GM21576 (cell line): ENCODE measurements around the gene GRIK4.

ENCODE experiments used
- ATAC-seq: cut with Tn5 transposase; IDR thresholded peaks from one replicate; pipeline ENCODE4 v1.9.1; 2021; ENCODE audit warnings: mild to moderate bottlenecking, moderate library complexity; ENCODE audit not compliant: unreplicated experiment

GRIK4 gene

DNA sequence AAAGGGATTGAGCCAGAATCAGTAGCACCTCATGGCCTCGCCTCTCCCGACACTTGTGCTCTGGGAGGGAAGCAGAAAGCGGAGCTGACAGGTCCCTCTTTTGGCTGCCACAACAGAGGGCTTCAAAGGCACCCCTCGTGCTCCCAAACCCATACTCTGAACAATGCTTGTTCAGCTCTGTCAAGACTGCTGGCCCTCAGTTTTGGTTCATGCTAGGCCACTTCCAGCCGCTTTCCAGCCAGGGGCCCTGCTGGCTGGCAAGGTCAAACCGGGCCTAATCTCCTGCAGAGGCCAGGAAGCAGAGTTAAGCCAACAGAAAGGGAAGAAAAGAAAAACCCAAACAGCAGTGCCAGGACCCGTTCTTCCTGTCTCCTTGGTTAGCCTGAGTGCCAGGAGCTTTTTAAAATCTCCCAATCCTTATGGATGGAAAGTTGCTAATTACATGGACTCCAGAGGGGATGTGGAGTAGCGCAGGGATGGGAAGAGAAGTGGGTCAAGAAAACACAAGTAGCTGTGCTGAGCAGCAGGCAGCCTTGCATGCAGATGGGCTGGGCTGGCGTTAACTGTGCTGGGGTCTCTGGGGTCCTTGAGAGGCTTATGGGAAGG is 150.6 kb downstream of the GRIK4 start:
- no peak for ATAC-seq

DNA sequence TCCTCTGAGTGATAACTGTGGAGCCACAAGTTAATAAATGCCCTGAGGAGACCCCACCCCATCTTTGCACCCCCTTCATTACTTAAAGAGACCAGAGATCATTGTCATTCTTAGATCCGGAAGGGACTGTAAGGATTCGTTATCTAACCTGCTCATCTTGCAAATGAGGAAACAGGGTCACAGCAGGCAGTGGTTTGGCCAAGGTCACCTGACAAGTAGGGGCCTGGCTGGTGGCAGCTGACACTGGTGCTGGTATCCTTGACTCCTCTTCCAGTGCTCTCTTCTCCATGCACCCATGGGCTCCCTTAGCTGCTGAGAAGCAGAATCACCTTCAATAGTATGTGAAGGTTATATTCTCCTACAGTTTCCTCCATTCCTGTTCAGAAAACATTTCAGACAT is 151.6 kb downstream of the GRIK4 start:
- ATAC-seq, result no peak

DNA sequence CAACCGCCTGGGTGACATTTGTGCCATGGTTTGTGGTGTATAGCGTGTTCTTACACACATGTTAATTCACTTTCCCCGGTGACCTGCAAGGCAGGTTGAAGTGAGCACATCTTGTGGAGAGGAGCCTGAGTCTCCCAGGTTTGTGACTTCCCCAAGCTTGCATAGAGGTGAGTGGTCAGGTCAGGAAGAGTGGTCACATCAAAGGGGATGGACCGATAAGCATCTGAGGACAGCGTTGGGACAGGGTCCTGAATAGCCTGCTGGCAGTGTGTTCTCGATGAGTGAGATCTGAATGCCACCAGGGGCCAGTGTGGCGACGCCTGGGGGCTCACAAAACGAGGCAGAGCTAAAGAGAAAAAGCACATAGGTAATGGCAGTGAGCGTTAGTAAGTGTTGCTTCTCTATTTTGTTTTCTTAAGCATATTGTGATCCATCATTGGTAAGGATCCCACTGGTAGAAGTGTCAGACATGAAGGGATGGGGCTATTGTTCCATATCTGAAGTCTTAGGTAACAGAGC is 154.6 kb downstream of the GRIK4 start:
- no peak for ATAC-seq

DNA sequence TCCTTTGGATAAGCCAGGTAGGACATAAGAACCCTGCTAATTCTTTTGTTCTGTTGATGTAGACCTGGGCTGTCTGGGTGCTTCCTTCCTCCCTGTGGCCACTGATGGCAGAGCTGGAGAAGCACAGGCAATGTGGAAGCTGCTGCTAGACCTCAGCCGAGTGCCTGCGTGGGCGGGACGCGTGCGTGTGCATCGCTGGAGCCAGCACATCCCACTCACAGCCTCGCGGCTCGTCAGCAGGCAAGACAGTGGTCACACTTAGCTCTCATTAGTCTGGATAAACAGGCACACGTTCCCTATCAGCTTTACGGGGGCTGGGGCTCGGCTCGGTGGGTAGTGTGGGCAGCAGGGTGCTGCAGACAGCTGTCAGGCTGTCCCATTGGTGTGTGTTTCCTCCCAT is 155.7 kb downstream of the GRIK4 start:
- ATAC-seq, result no peak

DNA sequence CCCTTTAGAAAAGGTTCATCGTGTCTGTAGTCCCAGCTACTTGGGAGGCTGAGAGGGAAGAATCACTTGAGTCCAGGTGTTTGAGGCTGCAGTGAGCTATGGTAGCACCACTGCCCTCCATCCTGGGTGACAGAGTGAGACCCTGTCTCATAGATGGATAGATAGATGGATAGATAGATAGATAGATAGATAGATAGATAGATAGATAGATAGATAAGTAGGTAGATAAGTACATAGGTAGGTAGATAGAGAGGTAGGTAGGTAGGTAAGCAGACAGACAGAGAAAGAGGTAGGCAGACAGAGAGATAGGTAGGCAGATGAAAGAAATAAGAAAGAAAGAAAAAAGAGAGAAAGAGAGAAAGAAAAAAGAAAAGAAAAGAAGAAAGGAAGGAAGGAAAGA is 156.4 kb downstream of the GRIK4 start:
- no peak for ATAC-seq

DNA sequence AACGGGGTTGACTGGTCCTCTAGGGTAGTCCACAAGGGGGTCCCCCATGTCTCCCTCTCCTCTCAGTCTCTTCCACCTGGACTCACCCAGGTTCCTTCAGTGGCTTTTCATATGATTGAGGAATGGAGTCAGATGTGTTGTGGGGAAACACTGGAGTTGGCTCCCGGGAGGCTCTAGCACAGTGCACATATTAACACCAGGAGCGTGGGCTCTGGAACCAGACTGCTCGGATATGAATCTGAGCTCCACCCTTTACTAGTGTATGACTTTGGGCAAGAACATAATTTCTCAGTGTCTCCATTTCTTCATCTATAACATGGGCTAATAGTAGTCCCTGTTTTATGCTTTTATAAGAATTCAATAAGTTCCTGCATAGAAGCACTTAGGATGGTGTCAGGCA is 157.0 kb downstream of the GRIK4 start:
- no peak for ATAC-seq

DNA sequence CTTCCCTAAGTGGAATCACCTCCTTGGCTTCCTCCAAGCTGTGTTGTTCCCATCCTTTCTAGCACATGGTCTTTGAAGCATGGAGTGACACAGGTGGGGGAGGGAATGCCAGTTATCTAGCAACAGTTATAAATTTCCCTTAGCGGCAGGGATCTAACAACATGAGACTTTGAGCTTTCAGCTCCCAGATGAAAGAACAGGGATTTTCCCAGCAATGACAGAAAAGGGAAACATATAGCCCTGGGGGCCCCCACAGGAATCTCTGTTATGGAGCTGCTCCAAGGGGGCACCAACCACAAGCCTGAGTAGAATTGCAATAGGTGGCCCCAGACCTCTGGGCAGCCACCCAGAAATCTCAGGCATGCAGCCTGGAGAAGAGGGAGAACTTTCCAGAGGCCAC is 163.0 kb downstream of the GRIK4 start:
- ATAC-seq, result no peak

DNA sequence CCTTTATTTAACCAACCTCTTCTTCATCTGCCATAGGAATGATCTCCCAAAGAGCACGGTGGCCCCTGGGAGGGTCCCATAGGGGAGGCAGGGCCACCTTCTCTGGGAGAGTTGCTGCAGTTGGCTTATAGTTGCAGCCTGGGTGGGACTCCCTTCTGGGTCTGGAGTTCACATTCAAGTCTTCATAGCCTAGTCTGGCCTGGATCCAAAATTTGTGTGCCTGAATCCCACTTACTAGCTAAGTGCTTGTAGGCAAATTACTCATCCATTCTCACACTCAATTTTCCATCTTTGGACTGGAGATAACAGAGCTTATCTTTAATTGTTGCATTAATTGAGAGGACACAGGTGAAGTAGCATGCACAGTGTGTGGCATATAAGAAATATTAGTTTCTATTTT is 163.6 kb downstream of the GRIK4 start:
- no peak for ATAC-seq

DNA sequence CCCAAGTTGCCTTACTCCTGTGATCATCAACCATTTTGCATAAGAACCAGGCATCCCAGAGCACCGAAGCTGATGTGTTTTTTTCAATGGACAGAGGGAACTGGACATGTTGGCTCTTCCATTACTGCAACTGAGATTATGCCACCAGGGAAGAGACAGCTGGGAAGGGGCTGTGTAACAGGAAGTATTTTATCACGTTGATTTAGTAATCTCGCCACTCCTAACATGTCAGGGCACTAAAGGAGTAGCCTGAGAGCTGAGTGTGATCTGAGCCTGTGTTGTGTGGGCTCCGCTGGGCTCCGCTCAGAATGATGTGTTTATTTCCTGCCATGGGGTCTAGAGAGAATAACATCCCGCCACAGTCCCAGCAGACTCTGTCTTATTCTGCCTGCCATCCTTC is 165.4 kb downstream of the GRIK4 start:
- no peak for ATAC-seq

DNA sequence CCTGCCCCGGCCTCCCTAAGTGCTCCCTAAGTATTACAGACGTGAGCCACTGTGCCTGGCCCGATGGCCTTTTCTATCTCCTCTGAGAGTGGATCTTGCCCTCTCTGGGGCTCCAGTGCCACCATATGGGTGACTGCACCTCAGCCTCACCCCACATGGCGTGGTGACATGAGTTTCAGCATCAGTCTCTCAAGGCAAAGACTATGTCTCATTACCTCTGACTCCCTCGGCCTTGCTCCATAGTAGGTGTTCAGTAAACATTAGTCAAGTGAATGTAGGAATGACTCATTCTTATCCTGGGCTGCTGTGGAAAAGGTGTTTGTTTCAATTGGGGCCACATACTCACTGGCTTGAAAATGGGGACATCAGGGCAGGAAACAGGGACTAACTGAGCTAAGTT is 168.8 kb downstream of the GRIK4 start:
- ATAC-seq, result no peak

DNA sequence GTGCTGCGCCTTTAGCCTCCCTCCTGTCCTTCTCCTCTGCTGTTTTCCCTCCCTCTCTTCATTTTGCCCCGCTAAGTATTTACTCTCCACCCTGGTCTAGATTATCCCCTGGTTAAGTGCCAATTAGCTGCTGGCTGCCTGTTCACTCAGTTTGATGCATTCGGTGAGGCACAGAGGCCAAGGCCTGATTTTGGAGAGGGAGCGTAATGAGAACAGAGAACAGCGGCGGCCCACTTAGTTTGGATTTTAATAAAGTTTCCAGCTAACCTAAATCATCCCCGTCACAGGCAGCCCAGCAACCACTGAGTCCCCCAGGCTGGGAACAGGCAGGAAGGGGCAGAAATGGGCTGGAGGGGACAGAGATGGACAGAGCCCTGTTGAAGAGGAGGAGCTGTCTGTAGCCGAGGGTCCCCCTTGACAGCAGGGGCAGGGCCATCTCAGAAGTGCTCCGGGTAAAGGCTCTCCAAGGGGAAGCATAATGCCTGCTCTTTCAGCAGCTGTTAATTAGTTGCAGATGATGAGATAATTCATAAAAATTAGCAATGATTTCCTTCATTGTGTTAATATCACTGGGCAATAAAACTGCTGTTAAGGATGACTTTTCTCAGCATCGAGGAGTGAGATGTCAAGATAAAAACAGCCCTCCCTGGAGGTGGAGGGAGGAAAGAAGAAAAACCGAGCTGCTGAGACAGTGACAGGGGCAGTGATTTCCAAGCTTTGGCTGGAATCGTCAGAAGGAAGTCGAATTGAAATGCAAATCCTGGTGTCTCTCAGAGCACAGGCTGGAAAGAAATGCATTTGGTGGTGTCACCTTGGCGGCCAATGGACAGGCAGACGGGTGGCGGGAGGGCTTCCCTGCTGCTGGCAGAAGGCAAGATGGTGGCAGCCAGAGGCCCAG is 170.1 kb downstream of the GRIK4 start:
- ATAC-seq, result no peak

DNA sequence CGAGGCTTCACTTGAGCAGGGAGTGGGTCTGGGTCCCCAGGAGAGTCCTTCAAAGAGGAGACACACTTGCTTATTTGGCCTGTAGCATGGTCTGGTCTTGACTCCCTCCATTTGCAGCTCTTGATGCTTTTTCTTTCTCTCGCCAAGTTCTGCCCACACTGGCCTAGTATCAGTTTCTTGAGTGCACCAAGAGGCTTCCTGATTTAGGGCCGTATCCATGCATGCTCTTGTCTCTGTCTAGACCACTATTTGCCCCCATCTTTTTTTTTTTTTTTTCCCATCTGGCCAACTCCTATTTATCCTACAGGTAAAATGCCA is 170.7 kb downstream of the GRIK4 start:
- ATAC-seq, result no peak

DNA sequence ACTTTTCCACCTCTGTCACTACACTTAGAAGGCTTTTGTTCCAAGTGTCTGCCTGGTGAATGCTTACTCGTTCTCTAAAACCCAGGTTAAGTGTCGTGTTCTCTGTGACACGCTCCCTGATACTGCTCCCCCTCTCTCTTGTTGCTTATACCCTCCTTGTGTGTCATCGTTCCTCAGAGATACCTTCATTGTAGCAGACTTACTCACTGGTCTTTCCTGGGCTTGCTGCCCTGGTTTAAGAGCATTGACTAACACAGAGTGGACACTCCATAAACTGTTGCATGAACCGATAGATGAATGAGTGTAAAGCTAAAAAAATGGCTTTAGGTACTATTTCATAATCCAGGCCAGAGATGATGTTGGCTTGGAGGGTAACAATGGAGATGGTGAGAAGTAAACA is 171.3 kb downstream of the GRIK4 start:
- ATAC-seq, result no peak

DNA sequence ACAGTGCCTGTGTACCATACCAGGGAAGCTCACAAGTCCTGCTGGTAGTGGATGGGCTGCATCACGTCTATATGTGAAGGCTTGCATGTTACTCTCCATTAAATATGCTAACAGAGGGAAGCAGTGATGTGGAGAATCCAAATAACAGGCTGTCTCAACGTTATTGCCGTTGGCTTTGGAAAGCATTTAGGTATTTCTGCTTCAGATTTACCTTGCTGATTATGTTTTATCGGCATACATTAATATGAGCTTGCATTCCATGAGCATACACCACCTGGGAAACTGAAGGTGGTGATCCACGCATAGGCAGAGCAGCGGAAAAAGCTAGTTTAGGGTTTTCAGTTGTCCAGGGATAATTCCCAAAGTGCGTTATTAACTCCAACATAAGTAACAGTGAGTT is 175.0 kb downstream of the GRIK4 start:
- ATAC-seq, result no peak

DNA sequence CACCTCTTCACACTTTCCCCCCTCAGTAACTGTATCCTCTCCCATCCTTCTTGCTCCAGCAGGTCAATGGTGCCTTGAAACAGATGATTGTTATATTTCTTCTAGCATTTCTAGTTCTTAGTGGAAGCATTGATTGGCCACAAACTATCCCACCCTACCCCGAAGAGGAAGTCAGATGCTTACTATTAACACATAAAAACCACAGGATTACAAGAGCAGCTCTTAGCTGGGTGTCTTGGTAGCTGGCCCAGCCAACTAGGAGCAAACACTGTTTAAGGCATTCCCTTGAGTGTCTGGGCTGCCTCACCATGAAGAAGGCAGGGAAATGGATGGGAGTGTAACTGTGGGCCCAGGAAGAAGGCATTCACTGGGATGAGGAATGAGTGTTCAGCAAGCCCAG is 176.6 kb downstream of the GRIK4 start:
- ATAC-seq, result no peak

DNA sequence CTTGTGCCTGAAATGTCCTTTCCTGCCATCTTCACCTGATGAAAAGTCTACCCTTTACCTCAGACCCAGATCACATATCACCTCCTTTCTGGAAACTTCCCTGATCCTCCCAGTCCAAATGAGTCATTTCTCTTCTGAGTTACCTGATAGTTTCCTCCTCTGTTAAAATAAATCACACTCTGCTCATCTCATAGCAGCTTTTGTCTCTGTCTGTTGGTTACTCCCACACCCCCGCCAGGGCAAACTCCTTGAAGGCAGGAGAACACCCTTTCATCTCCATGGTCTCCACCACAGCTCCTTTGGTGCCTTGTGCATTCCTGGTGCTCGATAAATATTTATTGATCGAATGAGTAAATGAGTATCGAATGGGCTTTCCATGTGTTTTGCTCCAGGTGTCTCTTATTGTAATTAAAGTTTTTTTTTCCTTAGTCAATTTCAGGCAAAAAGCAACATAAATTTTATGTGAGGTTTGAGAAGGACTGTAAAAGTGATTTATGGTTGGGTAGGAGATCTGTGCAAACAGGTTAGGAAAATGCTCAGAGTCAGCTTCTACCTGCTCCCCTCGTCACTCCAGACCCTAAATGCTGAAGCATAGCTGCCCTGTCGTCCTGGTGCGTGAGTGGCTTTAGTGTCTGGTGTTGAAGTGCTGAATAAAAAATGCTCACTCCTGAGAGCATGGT is 178.2 kb downstream of the GRIK4 start:
- no peak for ATAC-seq

DNA sequence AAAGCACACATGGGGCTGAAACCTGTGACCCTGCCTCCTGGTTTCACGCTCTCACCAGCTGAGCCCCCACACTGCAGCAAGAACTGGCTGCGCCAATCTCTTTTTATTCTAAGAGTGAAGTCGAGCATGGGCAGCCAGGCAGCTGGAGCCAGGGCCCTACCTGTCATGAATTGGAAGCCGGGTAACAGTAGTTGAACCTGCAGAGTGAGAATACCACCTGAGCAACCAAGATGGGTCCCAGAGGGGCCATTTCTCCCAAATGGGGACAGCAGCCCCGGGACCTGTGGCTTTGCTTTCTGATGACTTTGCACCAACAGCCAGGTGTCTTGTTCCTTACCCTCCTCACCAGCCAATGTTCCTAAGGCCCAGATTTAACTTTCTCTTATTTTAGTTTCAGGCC is 178.9 kb downstream of the GRIK4 start:
- ATAC-seq, result no peak

DNA sequence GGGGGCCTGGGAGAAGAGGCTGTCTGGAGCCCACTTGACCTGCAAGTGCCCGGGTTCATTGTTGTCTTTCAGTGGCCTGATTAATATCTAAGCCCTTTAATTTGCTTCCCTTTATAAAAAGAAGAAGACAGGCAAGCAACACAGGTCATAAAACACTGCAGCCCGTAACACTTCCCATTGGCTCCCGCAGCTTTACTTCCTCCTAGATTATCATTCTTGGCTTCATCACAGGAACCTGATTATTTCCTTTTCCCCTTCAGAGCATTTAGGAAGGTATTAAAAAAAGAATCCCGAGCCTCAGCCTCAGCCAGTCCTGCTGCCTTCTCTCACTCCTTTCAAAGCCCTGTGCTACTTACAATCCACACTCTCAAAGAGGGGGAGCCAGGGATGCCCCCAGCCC is 183.2 kb downstream of the GRIK4 start:
- no peak for ATAC-seq

DNA sequence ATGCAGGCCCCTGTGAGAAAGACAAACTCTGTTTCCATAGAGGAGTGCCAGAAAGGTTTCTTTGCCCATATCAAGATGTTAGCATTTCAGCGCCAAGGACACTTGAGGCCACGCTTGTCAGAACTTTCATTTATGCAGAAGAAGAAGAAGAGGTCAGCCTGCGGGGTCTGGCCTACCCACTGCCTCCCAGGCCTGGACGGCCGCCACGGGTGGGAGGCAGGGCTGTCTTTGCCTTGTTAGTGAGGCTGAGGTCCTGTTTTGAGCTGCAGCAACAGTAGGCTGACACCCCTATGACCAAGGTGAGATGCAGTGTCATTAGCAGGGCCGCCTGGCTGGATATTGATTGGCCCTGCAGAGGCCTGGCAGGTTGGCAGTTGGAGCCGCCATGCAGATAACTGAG is 183.9 kb downstream of the GRIK4 start:
- no peak for ATAC-seq

DNA sequence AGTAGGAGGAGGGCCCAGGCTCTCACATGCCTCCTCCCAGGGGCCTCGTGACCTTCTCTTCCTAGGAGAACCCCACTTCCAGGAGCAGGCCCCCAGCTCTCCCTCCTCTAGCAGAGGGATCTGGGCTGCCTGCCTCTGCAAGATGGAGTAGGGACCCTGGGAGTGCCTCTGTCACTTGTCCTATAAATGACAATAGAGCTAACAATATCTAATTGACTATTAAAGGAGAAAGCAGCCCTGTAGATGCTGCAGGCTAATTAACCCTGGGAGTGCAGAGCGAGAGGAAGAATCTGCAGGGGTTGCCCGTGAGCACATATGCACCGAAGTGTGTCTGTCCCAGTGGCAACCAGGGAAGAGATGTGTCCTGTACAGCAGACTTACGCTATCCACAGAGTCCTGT is 184.4 kb downstream of the GRIK4 start:
- ATAC-seq, result no peak

DNA sequence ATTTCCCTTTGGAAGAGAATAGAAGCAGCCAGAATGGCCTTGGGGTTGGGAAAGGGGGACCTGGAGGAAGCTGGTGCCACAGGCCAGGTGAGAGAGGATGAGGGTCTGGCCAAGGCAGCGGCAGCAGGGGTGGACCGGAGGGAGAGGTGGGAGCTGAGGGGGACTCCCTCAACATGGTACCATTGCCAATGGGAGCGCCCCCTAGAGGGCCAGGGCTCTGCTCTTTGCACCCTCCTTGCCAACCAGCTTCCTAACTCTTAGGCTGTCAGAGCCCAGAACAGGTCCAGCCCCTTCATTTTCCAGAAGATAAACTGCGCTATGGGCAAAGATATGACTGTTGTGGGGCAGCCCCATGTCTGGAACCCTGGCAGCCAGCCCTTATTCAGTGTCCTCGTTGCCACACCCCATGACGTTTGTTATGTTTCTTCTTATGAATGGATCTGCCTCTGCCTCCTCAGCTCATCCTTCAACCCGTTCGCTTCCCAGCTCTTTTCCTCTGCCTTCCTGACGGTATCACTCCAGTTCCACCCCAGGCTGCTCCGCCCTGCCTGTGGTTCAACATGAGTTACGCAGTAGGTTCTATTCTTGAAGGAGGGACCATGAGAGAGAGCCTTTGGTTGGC is 185.2 kb downstream of the GRIK4 start:
- ATAC-seq, result no peak

DNA sequence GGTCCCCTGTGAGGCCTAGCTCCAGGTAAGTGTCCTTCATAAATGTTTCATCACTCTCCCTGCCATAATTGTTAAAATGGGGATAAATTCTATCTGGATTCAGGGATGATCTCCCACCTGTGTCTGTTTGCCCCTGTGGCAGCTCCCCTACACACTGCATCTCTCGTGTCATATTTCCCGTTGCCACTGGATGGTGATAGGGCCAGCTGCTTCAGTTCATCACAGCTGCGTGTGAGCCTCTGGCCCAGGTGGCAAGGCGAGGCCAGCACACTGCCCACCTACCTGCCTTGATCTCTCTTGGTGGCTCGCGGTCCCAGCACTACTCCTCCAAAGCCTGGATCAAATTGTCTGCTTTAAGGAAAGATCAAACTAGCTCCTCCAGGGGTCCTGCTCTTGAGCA is 187.4 kb downstream of the GRIK4 start:
- no peak for ATAC-seq
